ENCODE results near the gene SLC9A7.
A peak's percentile ranks its signal among the peaks of the same experiment; 100 is the strongest.

The SLC9A7 gene

DNA sequence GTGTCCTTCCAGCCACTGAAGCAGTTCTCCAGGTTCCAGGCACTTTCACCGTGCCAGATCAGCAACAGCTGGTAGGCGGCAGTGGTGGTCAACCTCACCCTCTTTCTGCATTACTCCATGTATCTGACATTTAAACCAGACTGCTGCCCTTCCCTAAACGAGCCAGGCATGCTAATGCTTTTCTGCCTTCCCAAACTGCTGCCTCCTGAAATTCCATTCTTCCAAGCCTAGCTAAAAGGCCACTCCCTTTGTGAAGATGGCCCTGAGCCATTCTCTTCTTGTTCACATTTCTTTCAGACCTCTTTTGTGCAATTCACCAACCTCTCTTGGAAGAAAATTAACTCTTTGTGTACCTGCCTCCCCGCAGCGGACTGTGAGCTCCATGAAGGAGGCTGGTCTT, 111.7 kb downstream of the SLC9A7 start:
- DNase-seq (ENCODE audit: low spot score) = peak; percentile 13

DNA sequence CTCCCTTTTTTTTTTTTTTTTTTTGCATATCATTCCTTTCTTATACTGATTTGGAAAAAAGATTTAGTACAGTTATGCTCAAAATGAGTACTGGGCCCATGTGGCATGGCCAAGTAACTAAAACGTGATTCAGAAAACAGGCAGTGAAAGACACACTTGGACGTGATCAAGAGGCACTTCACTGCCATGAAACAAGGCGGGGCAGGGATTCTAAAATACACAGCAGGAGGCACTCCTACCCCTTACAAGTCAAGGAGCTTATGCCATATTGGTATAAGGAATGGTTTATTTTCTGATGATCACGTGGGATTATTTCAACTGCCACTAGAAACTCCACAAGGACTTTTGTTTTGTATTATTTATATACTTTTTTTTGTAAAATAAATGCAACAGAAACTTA, 113.3 kb downstream of the SLC9A7 start:
- DNase-seq (ENCODE audit: low spot score) = no peak

DNA sequence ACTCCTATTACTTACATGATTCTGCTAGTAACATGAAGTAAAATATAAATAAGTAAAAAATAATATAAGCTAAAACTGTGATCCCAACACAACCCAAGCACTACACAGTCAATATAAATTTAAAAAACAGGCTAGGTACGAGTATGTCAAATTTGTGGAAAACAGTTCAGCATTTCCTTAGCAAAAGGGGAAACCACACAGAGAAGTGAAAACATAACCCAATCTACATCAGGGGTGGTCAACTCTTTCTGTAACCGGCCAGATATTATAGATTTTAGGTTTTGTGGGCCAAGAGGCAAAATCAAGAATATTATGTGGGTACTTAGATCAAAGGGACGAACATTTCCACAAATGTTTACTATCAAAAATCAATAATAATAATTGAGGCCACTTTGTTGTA, 115.3 kb downstream of the SLC9A7 start:
- no peak for DNase-seq (ENCODE audit: low spot score)

DNA sequence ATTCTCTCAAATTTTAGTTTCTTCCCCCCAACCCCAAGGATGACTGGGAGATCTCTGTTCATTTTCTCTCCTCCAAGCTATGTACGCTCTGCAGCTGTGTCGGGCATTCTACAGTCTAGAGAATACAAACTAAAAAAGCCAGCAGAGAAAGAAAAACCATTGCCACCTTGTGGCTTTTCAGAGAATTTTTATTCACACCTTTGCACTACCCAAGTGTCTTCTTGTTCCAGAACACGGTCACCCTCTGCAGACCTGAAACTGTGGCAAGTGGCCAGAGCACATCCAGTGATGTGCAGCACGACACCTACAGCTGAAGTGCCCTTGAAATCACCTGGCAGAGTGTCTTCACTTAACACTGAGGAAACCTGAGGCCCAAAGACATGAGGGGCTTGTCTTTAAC, 116.8 kb downstream of the SLC9A7 start:
- DNase-seq (ENCODE audit: low spot score) = peak; percentile 9

DNA sequence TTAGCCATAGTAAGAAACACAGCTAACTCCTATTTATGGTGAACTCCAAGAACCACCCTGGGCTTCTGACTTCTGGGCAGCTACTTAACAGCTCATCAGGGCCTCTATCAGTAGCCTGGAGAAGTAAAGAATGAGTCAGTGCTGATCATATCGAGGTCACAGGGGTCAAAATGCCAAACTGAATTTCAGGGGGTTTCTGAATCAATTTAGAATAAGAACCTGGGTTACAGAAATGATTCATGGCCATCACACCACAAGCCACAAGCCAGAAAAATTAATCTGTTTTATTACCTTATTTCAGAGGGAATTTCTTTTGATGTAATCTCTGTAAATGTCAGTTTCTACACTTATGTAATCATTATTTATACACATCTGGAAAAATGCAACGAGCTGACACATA, 121.0 kb downstream of the SLC9A7 start:
- no peak for DNase-seq (ENCODE audit: low spot score)

DNA sequence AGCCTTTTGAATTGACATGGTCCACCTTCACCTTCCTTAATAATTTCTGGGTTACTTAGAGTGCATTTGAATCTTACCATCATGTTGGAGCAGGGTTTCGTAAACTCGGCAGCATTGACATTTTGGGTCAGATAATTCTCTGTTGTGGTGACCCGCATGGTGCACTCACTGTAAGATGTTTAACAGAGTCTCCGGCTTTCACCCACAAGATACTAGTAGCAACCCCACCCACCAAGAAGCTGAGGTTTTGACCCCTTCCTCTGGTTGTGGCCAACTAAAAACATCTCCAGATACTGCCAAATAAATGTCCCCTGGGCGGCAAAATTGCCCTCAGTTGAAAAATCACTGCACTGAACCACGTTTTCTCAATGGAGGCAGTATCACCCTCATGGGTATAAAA, 122.7 kb downstream of the SLC9A7 start:
- no peak for DNase-seq (ENCODE audit: low spot score)

DNA sequence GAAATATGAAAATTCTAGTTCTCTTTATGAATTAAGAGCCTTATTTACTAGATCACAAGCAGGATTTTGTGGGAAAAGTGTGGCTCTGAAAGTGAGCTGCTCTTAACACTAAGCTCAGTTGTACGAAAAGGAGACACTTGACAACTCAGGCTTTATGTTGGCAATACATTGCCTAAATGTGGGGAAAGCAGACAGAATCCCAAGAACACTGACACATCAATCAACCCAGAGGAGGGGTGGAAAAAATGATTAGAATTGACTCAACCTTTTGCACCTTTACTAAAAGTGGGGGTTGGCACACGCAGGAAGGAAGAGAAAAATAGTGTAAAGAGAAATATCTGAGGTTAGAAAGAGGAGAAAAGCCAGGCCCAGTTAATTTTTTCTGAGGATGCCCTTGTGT, 123.7 kb downstream of the SLC9A7 start:
- no peak for DNase-seq (ENCODE audit: low spot score)

DNA sequence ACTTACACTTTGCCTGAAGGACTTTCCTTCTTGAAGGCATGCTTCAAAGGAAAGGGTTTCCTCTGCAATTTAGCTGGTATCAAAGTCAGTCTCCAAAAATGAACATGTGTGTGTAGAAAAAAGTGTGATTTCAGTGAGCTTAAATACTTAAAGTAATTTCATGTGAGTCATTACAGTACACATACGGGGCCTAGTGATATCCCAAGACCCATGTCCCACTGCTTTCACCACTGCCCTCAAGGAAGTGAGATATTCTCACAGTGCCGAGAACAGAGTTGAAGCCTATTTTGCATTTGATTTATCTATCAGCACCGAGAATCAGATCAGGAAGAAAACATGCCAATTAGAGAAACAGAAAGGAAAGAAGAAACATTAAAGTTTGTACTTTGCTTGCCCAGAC, 124.3 kb downstream of the SLC9A7 start:
- DNase-seq (ENCODE audit: low spot score) = no peak

DNA sequence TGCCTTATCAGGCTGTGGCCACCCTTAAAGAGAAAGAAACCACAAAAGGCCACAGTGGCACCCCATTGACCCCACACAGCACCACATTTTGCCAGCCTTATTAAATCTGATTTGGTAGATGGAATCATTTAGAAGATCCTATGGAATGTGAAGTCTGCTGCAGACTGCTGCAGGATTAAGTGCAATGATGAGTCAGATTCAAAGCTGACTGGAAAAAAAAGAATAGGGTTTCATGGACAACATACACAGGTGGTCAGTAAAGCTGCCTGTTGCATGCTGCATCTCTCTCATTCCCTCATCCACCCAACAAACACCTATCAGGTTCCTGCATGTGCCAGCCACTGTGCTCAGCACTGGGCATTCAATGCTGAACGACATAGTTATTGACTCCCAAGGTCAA, 128.8 kb downstream of the SLC9A7 start:
- peak; percentile 22 for DNase-seq (ENCODE audit: low spot score)

DNA sequence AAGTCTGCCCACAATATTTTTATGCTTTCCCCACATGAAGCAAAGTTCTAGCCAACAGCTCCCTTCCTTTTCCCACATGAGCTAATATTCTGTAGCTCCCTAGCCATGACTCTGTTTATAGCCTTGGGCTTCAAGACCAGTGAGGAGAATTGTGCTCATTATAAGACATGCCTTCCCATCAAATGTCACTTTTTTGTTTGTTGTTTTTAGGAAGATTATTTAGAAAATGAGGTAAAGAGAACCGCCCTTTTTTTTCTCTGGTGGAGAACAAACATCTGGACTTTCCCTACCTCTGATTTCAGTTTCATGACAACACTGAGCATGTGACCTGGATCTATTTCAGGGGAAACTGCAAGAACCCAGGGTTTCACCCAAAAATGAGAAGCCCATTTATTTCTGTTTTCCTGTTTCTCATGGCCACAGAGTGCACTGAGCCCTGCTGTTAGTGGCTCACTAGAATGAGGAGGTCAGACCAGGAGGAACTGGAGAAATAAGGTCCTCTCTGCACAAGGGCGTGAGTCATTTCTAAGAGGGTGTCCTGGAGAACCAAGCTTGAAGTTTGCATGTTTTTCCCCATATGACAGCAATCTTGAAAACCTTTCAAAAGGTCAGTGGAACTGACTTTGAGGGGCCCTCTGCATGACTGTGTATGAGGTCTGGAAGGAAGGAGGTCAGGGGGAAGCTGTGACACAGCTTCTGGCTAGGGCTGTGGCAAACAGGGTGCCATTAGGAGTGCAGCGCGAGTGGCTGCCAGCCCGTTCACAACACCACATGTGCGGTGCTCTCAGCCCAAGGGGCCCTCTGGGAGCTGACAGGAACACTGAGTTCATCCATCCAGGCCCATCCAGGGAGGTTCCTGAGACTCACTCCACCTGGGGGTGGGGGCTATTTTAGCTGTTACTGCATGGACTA, 130.2 kb downstream of the SLC9A7 start:
- DNase-seq (ENCODE audit: low spot score) = peak; percentile 27

DNA sequence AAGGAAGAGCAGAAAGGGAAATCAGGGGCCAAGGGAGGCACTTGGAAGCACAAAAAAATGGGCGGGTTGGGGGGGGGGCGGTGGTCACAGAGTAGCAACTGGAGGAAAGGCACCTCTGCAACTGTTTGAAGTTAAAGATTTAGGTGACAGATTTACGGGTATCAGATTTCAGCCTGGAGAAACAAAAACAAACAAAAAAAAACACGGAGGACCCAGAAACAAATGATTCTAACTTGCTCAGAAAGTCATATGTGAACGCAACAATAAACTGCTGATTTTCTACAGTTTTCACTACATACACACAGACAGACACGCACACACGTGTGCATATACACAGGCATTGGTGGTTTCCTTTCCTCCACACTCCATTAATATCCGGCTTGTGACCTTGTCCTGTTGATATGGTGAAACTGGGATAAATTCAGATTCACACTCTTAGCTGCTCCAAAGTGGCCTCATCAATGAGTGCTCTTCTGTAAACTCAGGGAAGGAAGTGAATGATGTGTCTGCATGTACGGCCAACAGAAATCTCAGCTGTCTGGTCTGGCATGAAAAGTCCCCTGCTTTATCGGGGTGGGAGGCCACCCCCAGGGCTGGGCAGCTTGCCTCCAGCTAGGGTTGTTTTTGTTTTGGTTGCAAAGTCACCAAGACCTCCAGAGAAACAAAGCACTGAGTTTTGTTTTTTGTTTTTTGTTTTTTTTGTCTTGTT, 131.1 kb downstream of the SLC9A7 start:
- no peak for DNase-seq (ENCODE audit: low spot score)

DNA sequence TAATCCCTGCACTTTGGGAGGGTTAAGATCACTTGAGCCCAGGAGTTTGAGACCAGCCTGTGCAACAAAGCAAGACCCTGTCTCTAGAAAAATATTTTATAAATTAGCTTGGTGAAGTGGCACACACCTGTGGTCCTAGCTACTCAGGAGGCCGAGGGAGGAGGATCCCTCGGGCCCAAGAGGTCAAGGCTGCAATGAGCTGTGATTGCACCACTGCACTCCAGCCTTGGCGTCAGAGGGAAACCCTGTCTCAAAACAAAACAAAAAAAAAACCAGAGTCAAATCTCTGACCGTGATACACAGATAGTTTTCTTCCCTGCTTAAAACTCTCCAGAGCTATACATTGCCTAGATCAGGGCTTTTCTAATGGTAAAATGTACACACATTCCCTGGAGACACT, 131.9 kb downstream of the SLC9A7 start:
- DNase-seq (ENCODE audit: low spot score) = no peak

DNA sequence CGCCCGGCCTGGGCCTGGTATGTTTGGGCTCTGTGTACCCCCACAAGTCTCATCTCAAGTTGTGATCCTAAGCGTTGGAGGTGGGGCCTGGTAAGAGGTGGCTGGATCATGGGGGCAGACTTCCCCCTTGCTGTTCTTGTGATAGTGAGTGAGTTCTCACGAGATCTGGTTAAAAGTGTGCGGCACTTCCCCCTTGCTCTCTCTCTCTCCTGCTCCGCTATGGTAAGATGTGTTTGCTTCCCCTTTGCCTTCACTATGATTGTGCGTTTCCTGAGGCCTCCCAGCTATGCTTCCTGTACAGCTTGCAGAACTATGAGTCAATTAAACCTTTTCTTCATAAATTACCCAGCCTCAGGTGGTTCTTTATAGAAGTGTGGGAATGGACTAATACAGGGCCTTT, 132.4 kb downstream of the SLC9A7 start:
- no peak for DNase-seq (ENCODE audit: low spot score)

DNA sequence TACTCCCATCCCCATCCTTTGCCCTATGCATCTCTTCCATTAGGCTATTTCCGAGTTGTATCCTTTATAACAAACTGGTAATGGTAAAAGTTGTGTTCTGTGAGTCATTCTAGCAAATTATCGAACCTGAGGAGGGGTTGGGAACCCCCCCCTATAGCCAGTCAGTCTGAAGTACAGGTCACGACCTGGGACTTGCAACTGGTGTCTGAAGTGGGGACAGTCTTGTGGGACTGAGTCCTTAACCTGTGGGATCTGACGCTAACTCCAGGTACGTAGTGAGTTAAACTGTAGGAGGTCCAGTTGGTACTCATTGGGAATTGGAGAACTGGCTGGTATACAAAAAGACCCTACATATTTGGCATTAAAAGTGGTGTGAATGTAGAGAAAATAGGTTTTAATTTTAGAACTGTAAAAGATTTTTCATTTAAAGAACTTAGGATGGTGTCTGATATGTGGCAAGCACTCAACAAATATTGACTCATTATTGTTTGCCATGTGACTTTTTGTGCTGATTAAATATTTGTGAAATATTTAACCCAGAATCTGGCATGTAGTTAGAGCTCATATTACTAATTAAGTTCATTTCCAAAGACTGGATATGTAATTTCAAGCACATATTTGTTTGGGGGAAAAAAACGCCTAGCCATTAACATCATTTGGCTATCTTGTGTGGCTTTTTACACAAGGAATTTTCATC, 134.7 kb downstream of the SLC9A7 start:
- no peak for DNase-seq (ENCODE audit: low spot score)

DNA sequence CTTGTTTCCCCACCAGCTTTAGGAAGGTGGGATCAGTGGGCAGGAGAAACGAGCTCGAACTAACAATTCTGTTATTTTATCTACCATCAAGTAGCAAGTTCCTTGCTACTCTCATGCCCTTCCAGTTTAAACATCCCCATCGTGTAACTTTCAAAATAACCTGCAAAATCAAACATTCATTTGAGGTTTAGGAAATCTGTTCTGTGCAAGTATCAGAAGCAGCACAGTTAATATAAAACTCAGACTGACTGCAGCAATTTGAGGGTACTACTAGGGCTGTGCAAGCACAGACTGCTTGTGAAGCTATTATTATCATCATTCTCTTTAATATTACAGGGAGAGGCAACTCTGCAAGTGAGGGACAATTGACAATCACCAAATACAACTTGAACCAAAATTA, 137.3 kb downstream of the SLC9A7 start:
- no peak for DNase-seq (ENCODE audit: low spot score)

DNA sequence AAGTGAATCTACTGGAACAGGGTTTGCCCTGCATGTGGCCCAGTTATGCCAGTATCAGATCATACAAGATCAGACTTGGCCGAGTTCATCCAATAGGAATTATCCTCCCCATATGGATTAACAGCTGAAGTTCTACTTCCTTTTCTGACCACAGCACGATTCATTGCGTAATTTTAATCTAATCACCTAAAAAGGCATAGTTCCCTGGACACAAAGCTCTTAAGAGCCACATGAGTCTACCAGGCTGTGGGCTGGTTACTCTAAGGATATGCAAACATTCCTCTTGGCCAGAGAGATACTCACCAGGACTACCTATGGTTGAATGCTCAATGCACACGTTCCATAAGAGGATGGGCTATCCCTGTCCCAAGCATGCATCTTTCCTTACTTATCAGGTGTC, 138.4 kb downstream of the SLC9A7 start:
- no peak for DNase-seq (ENCODE audit: low spot score)

DNA sequence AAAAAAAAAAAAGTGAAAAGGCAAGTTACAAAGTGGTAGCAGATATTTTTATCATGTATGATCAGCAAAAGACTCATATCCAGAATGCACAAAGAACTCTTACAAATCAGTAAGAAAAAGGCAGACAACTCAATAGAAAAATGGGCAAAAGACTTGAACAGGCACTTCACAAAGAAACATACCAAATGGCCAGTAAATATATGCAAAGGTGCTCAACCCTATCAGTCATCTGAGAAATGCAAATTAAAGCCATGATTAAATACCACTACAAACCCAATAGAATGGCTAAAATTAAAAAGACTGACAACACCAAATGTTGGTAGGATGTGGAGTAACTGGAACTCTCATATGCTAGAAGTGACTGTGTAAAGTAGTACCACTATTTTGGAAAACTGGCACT, 140.0 kb downstream of the SLC9A7 start:
- DNase-seq (ENCODE audit: low spot score) = no peak

DNA sequence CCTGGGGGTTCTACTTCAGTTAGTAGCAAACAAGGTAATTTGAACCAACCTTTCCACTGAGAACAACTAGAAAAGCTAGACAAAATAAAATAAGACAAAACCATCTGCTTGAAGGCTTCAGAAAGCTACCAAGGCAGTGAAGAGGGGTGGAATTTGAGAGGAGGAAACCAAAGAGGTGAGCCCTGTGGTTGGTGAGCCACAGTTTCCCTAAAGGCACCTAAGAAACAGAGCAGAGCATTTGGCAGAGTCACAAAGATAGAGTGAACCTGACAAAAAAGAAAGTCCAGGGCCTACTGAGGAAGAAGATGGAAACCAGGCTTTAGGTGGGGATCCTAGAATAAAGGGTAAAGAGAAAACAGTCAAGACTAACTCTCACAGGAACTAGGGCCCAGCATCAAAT, 141.0 kb downstream of the SLC9A7 start:
- DNase-seq (ENCODE audit: low spot score) = no peak

DNA sequence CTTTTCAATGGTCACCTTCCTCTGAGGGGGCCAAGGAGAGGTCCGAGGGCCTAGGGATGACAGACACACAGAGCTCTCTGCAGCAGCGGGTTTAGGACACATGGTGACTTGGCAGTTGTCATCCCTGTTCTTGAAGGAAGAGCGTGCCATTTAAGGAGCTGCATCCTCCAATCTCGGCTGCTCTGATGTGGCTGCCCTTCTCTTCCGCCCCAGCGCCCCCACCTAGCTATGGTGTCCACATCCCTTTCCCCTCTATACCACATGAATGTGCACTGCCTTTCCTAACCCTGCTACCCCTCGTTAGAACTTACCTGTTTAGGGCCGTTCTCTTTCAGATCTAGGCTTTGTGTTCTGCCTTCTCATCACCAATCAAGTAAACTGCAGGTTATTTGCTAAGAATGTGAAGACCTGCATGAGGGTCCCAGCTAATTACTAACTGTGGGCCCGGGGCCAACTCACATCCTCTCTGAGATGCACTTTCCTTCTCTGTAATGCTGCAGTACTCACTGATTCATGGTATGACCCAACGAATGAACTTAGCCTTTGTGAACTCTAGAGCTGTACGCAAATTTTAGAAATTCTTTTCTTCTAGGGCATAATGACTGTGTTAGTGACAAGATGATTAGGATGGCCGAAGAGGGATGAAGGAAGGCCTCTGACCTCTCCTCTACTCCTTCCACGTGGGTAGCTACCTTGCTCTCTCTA, 147.1 kb downstream of the SLC9A7 start:
- DNase-seq (ENCODE audit: low spot score) = no peak

DNA sequence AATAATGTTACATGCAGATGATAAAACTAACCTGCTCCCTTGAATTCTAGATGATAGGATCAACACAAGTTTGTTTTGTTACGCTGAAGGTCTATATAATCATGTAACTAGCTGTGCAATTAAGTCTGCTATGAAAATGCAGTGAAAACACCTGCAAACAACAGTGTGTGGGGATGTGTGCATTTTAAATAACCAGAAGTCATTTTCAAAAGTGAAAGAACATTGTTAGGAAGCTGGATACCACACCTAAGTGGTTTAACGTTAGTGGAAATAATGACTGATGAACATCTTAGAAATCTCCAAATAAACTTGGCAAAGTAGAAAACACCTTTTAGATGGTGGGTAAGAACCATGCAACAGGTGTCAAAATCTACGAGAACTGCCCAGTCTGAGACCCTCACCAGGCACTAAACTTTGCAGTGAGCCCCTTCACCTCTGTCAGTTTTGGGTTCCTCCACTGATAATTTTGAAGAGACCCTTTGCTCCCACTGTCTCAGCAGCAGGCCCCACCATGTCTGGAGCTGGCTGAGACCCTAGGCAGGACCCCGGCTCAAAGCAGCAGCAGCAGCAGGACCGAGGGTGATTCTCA, 148.8 kb downstream of the SLC9A7 start:
- DNase-seq (ENCODE audit: low spot score) = no peak

DNA sequence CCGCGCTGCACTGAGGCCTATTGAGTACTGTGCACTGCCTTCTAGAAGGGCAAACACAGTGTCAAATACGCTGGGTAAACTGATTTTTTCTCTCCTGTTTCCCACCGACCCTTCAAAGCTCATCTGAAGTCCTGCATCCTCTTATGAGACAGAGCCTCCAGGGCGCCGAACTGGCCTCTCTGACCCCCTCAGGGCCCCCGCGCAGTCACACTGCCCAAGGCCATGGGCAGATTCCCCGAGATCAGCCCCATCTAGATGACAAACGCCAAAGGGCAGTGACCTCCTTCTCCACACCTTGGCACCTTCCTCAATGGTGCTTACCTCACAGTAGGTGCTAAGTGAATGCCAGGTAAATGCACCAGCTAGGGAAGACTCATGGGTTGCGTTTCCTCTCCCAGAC, 151.0 kb downstream of the SLC9A7 start:
- DNase-seq (ENCODE audit: low spot score) = no peak

Measured in GM03348 (cell line).